ENCODE results near the gene CFI. TPM values are rescaled to one million over a fixed set of nuclear protein-coding genes. Genes with fewer than 3 reads are reported as not detected.

Gene CFI
- total RNA-seq, 2 donors from 2014 or later = not detected

- DNase-seq (ENCODE audit: low spot score) (no peak), ATAC-seq (no peak)
- Mint-ChIP-seq H3K27ac (no peak overlapping the region), H3K9me3 (no peaks in the 10 kb centered on the region), H3K4me1 (ENCODE audit: low read depth in 2 of 2) (no peaks in the 10 kb centered on the region), H3K4me3 (no peak overlapping the region), H3K36me3 (no peaks in the 10 kb centered on the region), H3K27me3 (peaks cover 20 to 43% of the 10 kb centered on the region in 2 donors)
Measured at GRCh38 chr4:109764376-109764775, 37.4 kb downstream of the CFI start.

DNA sequence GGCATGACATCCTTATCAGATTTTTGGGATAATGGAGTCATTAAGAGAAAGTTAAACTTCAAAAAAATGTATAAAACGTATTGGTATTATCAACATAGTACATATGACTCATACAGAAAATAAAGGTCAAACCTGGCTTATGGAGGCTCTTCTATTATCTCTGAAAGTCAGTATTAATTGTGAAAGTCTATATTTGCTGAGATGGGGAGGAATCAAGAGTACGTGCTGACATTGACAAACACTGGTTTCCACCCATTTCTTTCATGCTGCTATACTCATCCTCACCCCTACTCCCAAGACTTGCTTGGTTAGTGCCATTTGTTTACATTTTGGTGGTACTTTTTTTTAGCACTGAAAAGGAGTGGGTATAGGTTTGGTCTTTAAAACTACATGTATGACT lies 41.1 kb downstream of the CFI start:
- ATAC-seq (no peak), DNase-seq (ENCODE audit: low spot score) (no peak)
- Mint-ChIP-seq H3K4me3 (no peak overlapping the region), H3K9me3 (no peaks in the 10 kb centered on the region), H3K27ac (no peak overlapping the region), H3K4me1 (ENCODE audit: low read depth in 2 of 2) (no peaks in the 10 kb centered on the region), H3K36me3 (no peaks in the 10 kb centered on the region), H3K27me3 (peaks cover 20 to 37% of the 10 kb centered on the region in 2 donors)

GRCh38 chr4:109755656-109756055 lies 46.1 kb downstream of the CFI start:
- ATAC-seq = no peak
- Mint-ChIP-seq H3K27me3 (peaks cover 8 to 12% of the 10 kb centered on the region in 2 donors), H3K36me3 (no peaks in the 10 kb centered on the region), H3K9me3 (no peaks in the 10 kb centered on the region), H3K4me1 (ENCODE audit: low read depth in 2 of 2) (no peaks in the 10 kb centered on the region), H3K27ac (no peak overlapping the region), H3K4me3 (no peak overlapping the region)
- DNase-seq (ENCODE audit: low spot score) = no peak

GRCh38 chr4:109754093-109754857 lies 47.5 kb downstream of the CFI start:
- Mint-ChIP-seq H3K4me3 (no peak overlapping the region), H3K27me3 (peaks cover 8 to 12% of the 10 kb centered on the region in 2 donors), H3K27ac (no peak overlapping the region), H3K9me3 (no peaks in the 10 kb centered on the region), H3K36me3 (no peaks in the 10 kb centered on the region), H3K4me1 (ENCODE audit: low read depth in 2 of 2) (no peaks in the 10 kb centered on the region)
- no peak for DNase-seq (ENCODE audit: low spot score)
- ATAC-seq = peak; percentile 62 to 63

DNA sequence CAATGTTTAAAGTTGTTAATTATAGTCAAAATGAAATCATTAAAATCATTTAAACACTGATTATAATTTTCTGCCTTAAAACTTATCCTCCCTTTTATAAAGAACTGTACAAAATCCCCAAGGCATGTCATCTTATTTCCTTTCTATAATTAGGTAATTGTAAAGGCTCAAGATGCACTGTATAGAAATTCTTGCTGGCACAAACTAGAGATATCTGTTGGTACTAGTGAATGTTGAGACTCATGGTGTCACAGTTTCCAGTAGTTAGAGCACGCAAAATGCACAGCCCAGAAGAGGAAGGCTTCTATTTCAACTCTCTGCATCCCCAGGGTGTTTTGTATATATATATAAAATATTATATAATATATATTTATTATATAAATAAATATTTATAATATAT lies 49.3 kb downstream of the CFI start:
- no peaks in the 10 kb centered on the region for H3K9me3 Mint-ChIP-seq
- no peaks in the 10 kb centered on the region for H3K36me3 Mint-ChIP-seq
- ATAC-seq (no peak), DNase-seq (ENCODE audit: low spot score) (no peak)
- H3K27me3 Mint-ChIP-seq = peaks cover 12 to 13% of the 10 kb centered on the region in 2 donors
- H3K4me3 Mint-ChIP-seq = no peak overlapping the region
- H3K4me1 Mint-ChIP-seq (ENCODE audit: low read depth in 2 of 2) = no peaks in the 10 kb centered on the region
- no peak overlapping the region for H3K27ac Mint-ChIP-seq

GRCh38 chr4:109751852-109752251 lies 49.9 kb downstream of the CFI start:
- no peak for DNase-seq (ENCODE audit: low spot score)
- Mint-ChIP-seq H3K9me3 (no peaks in the 10 kb centered on the region), H3K27me3 (peaks cover 12 to 13% of the 10 kb centered on the region in 2 donors), H3K36me3 (no peaks in the 10 kb centered on the region), H3K4me3 (no peak overlapping the region), H3K27ac (no peak overlapping the region), H3K4me1 (ENCODE audit: low read depth in 2 of 2) (no peaks in the 10 kb centered on the region)
- ATAC-seq = no peak

GRCh38 chr4:109750652-109751244 lies 51.1 kb downstream of the CFI start:
- Mint-ChIP-seq H3K36me3 (no peaks in the 10 kb centered on the region), H3K9me3 (no peaks in the 10 kb centered on the region), H3K4me3 (no peak overlapping the region), H3K4me1 (ENCODE audit: low read depth in 2 of 2) (no peaks in the 10 kb centered on the region), H3K27ac (no peak overlapping the region), H3K27me3 (peaks cover 2 to 10% of the 10 kb centered on the region in 2 donors)
- DNase-seq (ENCODE audit: low spot score) (no peak), ATAC-seq (no peak)

GRCh38 chr4:109749388-109750082 lies 52.3 kb downstream of the CFI start:
- Mint-ChIP-seq H3K36me3 (no peaks in the 10 kb centered on the region), H3K27me3 (peaks cover 0 to 7% of the 10 kb centered on the region in 2 donors), H3K9me3 (no peaks in the 10 kb centered on the region), H3K4me1 (ENCODE audit: low read depth in 2 of 2) (no peaks in the 10 kb centered on the region), H3K4me3 (no peak overlapping the region), H3K27ac (no peak overlapping the region)
- no peak for DNase-seq (ENCODE audit: low spot score)
- no peak for ATAC-seq

DNA sequence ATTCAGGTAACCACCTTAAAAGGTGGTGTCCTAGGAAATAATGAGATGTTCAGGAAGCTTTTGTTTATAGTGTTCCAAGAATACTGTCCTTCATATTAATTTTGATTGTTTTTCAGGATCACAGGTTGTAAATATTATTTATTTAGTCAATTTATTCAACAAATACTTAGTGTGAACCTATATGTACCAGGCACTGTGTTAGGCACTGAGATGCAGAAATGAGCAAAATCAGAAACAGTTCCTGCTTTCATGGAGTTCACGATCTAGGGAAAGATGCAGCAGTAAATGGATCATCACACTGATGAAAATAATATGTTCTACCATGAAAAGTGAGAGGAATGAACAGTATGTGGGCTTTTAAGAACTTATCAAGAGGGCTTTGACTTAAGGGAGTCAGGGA lies 53.7 kb downstream of the CFI start:
- no peaks in the 10 kb centered on the region for H3K9me3 Mint-ChIP-seq
- no peak overlapping the region for H3K27ac Mint-ChIP-seq
- no peak overlapping the region for H3K4me3 Mint-ChIP-seq
- no peaks in the 10 kb centered on the region for H3K4me1 Mint-ChIP-seq (ENCODE audit: low read depth in 2 of 2)
- no peak for ATAC-seq
- DNase-seq (ENCODE audit: low spot score) = no peak
- H3K36me3 Mint-ChIP-seq = no peaks in the 10 kb centered on the region
- peaks cover 0 to 7% of the 10 kb centered on the region in 2 donors for H3K27me3 Mint-ChIP-seq

DNA sequence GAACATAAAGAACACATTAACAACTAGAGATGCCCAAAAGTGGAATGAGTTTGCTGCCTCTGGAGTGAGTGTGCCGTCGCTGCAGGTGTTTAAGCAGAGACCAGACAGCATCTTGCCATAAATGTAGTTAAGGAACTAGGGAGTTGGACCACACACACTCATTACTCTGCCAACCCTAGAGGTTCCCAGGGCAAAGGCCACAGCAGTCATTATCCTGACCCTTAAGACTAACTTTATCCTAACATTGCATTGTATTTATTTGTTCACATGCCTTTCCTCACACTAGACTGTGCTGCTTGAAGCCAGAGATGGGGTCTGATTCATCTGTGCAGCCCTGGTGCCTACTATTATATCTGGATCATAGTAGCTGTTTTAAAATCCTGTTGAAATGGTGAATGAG lies 55.1 kb downstream of the CFI start:
- Mint-ChIP-seq H3K4me1 (ENCODE audit: low read depth in 2 of 2) (no peaks in the 10 kb centered on the region), H3K27ac (no peak overlapping the region), H3K27me3 (peaks cover 0 to 7% of the 10 kb centered on the region in 2 donors), H3K4me3 (no peak overlapping the region), H3K36me3 (no peaks in the 10 kb centered on the region), H3K9me3 (no peaks in the 10 kb centered on the region)
- no peak for DNase-seq (ENCODE audit: low spot score)
- no peak for ATAC-seq

GRCh38 chr4:109745830-109746229 lies 56.0 kb downstream of the CFI start:
- H3K4me1 Mint-ChIP-seq (ENCODE audit: low read depth in 2 of 2) = no peaks in the 10 kb centered on the region
- no peaks in the 10 kb centered on the region for H3K36me3 Mint-ChIP-seq
- no peak for ATAC-seq
- no peaks in the 10 kb centered on the region for H3K9me3 Mint-ChIP-seq
- no peak overlapping the region for H3K27ac Mint-ChIP-seq
- peaks cover 0 to 7% of the 10 kb centered on the region in 2 donors for H3K27me3 Mint-ChIP-seq
- no peak for DNase-seq (ENCODE audit: low spot score)
- H3K4me3 Mint-ChIP-seq = no peak overlapping the region

DNA sequence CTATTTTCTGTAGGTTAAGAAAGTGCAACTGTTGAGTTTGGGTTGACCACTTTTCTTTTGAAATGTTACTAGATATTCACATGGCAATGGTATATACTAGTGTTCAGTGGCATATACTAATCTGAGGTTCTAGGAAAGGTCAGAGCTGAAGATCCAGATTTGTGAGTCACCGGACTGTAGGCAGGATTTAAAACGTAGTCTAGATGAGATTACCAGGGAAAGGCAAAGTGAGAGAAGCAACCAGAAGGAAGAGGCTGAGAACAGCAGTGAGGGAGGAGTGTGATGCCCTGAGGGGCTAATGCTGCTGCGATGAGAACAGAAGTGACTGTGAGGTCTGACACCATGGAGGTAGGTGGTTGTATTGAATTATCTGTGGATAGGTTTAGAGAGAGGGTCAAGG lies 62.3 kb downstream of the CFI start:
- no peaks in the 10 kb centered on the region for H3K4me1 Mint-ChIP-seq (ENCODE audit: low read depth in 2 of 2)
- H3K27ac Mint-ChIP-seq = no peak overlapping the region
- no peak overlapping the region for H3K4me3 Mint-ChIP-seq
- no peak for DNase-seq (ENCODE audit: low spot score)
- no peaks in the 10 kb centered on the region for H3K9me3 Mint-ChIP-seq
- no peaks in the 10 kb centered on the region for H3K36me3 Mint-ChIP-seq
- peaks cover 17 to 25% of the 10 kb centered on the region in 2 donors for H3K27me3 Mint-ChIP-seq
- no peak for ATAC-seq

GRCh38 chr4:109738104-109738872 lies 63.5 kb downstream of the CFI start:
- Mint-ChIP-seq H3K27ac (no peak overlapping the region), H3K4me1 (ENCODE audit: low read depth in 2 of 2) (no peaks in the 10 kb centered on the region), H3K36me3 (no peaks in the 10 kb centered on the region), H3K27me3 (peaks cover 22 to 25% of the 10 kb centered on the region in 2 donors), H3K4me3 (no peak overlapping the region), H3K9me3 (no peaks in the 10 kb centered on the region)
- no peak for ATAC-seq
- DNase-seq (ENCODE audit: low spot score) = no peak
